NCI-H2227 treated with DMSO at 0.1 percent for 48 hours (cell line): ENCODE measurements around the gene HIKESHI.

Experiments
- DNase-seq: peaks from one replicate; lab custom pipeline; 2025; lab: John Stamatoyannopoulos, UW

HIKESHI gene

DNA sequence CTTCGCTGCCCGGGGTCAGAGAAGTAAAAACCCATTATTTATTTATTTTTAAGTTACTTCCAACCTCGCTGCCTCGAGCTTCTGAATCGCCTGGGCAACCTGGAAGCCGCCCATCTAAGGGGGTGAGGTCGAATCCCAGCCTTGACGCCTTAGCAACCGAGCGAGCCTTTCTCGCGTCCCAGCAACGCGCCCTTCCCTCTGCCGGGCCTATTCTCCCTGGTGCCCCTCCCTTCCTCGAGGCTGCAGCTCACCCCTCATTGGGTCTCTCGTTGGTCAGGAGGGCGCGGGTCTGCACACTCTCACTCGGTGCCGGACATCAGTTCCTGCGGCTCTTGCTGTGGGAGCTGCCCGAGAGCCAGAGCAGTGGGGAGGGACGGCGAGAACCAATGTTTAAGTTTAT is 72.5 kb downstream of the HIKESHI start, which contains the start of gene CCDC81:
CCDC81 (plus strand) TSS at position 302 of the 400 bp plus-strand sequence. CDS start 277 bp downstream, outside the sequence.
- DNase-seq: no peak

DNA sequence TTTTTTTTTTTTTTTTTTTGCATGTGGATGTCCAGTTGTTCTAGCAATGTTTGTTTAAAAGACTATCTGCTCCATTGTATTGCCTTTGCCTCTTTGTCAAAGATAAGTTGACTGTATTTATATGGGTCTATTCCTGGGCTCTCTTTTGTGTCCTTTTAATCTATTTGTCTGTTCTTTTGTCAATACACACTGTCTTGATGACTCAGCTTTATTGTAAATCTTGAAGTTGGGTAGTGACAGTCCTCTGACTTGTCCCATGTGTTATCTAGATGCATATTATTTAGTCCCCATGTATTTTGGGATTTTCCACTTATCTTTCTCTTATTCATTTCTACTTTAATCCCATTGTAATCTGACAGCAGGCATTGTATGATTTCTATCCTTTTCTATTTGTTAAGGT is 75.9 kb downstream of the HIKESHI start:
- no peak for DNase-seq

DNA sequence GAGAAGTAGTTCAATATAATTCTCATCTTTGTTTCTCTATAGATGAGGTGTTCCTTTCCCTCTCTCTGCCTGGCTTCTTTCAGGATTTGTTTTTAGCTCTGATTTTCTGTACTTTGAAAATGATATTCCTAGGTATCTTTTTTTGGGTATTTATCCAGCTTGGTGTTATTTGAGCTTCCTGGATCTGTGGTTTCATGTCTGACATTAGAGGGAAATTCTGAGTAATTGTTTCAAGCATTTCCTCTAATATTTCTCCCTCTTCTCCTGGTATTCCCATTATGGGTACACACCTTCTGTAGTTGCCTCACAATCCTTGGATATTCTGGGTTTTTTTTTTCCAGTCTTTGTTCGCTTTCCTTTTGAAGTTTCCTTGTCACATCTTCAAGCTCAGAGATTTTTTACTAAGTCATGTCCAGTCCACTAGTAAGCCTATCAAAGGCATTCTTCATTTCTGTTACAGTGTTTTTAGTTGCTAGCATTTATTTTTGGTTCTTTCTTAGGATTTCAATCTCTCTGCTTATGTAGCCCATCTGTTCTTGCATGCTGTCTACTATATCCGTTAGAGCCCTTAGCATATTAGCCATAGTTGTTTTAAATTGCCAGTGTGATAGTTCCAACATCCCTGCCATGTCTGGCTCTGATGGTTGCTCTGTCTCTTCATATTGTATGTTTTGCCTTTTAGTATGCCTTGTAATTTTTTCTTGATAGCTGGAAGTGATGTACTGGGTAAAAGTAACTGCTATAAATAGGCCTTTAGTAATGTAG is 78.4 kb downstream of the HIKESHI start:
- no peak for DNase-seq

DNA sequence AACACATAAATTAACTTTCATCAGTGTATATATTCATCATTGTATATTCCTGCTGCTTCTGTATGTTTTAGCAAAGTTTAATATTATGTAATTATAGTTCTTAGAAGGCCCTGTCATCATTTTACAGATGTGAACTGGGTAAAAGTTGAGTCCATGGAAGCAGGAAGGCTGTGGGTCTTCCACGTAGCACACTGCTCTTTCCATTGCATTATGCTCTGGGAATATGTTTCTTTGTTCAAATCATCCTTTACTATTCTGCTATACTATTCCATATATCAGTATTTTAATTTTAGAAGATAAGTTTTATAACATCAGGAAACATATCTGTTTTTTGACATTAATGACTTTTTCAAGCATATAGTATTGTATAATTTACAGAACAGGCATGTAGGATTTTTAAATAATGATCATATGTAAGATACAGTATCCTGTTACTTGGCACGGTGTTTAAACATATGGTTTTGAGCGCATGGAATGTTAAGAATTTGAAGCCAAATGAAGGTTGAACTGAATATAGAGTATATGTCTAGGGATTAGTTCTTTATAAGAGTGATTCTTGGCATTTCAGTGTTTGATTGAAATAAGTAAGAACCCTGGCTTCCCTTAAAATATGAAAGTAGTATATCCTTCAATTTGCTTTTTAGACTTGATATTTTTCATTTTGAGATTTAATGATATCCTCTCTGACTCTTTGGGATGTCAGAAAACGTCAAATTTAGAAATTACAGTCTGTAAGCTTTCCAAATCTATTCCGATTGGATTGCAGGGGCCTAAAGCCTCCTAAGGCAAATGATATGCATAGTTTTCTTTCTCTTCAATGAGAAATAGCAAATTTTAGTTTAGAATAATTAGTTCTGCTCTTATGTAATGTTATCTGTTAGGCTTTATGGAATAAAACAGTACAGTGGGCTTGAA is 81.3 kb downstream of the HIKESHI start:
- no peak for DNase-seq

DNA sequence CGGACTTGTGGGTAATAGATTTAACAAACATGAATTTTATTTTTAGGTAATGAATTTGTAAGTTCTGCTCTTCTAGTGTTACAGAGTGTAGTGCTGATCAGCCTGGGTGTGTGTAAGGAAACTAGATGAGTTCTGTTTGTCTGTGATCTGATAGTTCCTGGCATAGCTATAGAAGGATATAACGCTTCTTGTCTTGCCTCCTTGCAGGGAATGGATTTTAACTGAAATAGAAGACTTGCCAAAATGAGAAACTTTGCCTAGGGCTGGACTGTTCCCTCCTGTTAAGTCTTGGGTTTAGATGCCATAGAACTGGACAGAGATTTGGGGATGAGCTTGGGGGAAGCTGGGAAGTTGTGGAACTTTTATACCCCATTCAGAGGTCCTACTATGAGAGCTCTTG is 84.2 kb downstream of the HIKESHI start:
- no peak for DNase-seq

DNA sequence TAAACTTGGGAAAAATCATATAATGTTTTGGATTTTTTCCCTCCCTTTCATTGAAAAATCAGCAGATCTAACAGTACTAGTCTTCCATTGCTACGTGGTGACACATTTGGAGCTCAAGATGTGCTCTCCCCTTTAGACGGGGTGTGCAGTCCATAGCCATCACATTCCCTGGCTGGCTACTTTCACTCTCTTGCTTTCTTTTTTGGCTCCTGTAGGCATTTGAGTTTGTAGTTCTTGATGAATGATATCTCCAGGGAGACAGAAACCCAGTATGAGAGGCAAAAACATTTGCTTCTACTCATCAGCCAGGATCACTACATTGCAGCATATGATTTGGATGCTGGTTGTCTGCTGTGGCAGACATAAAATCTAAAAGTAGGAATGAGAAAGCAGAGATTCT is 84.7 kb downstream of the HIKESHI start:
- DNase-seq: no peak

DNA sequence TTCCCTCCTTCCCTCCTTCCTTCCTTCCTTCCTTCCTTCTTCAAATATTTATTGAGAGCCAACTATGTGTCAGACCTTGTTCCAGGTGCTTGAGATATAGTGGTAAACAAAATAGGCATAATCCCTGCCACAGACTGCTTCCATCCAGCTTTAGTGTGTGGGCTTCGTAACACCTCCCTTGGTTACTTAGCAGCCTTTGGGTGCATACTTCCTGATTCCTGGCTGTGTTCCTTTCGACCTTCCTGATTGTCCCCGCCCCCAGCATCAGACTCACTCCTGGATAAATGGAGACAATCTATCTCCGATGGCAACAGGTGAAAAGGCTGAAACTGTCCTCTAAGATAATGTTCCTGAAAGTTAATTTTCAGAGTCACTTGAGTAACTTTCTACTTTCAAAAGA is 86.2 kb downstream of the HIKESHI start:
- no peak for DNase-seq

DNA sequence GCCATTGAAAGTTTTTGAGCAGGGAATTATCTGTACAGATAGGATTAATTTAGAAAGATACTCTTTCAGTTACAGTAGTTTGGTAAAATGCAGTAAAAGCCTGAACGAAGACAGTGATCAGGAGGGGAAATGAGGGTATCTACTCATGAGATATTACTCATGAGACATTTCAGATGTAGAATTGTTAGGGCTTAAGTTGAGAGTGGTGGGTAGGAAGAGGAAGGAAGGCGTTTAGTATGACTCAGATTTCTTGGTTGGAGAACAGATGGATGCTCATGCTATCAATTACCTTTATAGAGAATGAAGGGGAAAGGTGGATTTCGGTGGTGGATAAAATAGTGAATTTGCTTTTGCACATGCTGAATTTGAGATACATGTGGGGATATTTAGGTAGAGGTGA is 88.4 kb downstream of the HIKESHI start:
- no peak for DNase-seq

DNA sequence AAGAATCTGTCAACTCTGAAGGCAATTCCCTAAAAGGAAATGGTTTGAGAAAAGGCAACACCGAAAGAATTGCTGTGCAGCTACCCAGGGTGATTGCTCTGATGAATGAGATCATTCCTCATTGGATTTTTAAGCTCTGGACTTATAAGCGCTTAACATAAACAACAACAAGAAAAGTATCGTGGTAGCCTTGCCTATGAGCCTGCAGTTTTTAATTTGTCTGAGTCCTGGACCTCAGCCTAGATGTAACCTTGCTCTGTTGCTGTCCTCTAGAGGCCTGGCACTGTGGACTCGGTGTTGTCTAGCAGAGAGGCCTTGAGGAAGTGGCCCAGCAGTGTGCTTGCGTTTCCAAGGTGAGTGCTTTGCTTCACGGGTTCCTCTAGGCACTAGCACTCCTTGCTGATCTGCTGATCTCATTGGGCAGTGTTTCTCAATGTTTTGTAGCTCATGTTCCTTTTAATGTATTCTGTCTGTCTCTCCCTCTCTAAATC is 93.1 kb downstream of the HIKESHI start:
- no peak for DNase-seq
